Measurements from ENCODE around the gene ART3. TPM values are rescaled to one million over a fixed set of nuclear protein-coding genes. Genes with fewer than 3 reads are reported as not detected.

Gene ART3
- total and polyA plus RNA-seq, 9 of the 15 experiments (the other 6 are each of a cell fraction or from before 2014, with no cell fraction given) = 0.69 to 1.4 (median 1.1) TPM; not detected in 1

DNA sequence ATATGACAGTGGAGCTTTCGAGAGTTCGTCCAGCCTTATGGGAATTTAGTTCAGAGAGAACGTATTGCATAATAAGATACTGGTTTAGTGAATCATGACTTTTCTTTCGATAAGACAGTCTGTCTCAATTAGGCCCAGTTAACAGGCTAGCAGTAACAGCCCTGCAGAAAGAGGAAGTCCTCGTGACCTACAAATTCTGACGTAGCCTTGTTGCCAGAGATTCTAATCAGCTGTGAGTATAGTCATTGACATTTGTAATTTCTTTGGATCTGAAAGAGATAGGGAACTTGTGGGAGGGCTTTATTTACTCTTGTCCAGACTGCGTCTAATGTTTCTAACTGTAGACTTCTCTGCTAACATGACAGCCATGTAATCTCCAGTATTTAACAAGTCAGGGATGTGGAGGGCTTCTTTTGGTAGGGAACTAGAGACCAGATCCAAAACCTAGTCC lies 15.8 kb downstream of the ART3 start (continued):
- TF ChIP-seq, protein P1, sequence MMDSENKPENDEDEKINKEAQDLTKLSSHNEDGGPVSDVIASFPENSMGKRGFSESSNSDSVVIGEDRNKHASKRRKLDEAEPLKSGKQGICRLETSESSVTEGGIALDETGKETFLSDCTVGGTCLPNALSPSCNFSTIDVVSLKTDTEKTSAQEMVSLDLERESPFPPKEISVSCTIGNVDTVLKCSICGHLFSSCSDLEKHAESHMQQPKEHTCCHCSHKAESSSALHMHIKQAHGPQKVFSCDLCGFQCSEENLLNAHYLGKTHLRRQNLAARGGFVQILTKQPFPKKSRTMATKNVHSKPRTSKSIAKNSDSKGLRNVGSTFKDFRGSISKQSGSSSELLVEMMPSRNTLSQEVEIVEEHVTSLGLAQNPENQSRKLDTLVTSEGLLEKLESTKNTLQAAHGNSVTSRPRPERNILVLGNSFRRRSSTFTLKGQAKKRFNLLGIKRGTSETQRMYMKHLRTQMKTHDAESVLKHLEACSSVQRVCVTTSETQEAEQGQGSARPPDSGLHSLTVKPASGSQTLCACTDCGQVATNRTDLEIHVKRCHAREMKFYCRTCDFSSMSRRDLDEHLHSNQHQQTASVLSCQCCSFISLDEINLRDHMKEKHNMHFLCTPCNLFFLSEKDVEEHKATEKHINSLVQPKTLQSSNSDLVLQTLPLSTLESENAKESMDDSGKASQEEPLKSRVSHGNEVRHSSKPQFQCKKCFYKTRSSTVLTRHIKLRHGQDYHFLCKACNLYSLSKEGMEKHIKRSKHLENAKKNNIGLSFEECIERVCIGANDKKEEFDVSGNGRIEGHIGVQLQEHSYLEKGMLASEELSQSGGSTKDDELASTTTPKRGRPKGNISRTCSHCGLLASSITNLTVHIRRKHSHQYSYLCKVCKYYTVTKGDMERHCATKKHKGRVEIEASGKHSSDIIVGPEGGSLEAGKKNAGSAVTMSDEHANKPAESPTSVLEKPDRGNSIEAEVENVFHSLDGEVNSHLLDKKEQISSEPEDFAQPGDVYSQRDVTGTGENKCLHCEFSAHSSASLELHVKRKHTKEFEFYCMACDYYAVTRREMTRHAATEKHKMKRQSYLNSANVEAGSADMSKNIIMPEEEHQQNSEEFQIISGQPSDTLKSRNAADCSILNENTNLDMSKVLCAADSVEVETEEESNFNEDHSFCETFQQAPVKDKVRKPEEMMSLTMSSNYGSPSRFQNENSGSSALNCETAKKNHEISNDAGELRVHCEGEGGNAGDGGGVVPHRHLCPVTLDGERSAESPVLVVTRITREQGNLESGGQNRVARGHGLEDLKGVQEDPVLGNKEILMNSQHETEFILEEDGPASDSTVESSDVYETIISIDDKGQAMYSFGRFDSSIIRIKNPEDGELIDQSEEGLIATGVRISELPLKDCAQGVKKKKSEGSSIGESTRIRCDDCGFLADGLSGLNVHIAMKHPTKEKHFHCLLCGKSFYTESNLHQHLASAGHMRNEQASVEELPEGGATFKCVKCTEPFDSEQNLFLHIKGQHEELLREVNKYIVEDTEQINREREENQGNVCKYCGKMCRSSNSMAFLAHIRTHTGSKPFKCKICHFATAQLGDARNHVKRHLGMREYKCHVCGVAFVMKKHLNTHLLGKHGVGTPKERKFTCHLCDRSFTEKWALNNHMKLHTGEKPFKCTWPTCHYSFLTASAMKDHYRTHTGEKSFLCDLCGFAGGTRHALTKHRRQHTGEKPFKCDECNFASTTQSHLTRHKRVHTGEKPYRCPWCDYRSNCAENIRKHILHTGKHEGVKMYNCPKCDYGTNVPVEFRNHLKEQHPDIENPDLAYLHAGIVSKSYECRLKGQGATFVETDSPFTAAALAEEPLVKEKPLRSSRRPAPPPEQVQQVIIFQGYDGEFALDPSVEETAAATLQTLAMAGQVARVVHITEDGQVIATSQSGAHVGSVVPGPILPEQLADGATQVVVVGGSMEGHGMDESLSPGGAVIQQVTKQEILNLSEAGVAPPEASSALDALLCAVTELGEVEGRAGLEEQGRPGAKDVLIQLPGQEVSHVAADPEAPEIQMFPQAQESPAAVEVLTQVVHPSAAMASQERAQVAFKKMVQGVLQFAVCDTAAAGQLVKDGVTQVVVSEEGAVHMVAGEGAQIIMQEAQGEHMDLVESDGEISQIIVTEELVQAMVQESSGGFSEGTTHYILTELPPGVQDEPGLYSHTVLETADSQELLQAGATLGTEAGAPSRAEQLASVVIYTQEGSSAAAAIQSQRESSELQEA (IDR thresholded peaks at IDR 0.05; ENCODE audit: low read depth) = no peak
- TF ChIP-seq, protein P2, sequence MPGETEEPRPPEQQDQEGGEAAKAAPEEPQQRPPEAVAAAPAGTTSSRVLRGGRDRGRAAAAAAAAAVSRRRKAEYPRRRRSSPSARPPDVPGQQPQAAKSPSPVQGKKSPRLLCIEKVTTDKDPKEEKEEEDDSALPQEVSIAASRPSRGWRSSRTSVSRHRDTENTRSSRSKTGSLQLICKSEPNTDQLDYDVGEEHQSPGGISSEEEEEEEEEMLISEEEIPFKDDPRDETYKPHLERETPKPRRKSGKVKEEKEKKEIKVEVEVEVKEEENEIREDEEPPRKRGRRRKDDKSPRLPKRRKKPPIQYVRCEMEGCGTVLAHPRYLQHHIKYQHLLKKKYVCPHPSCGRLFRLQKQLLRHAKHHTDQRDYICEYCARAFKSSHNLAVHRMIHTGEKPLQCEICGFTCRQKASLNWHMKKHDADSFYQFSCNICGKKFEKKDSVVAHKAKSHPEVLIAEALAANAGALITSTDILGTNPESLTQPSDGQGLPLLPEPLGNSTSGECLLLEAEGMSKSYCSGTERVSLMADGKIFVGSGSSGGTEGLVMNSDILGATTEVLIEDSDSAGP (CRISPR knock-in tag; IDR thresholded peaks at IDR 0.05) = no peak
- TF ChIP-seq KAT8 (IDR thresholded peaks at IDR 0.05; ENCODE audit: low read depth) (no peak), KAT7 (CRISPR knock-in tag; IDR thresholded peaks at IDR 0.05; ENCODE audit: borderline replicate concordance) (no peak), TBP (optimal IDR thresholded peaks at IDR 0.05; ENCODE audit: low read depth, low read length) (no peak), PTBP1 (IDR thresholded peaks at IDR 0.05; ENCODE audit: low read depth, low read length) (no peak), ASH1L (IDR thresholded peaks at IDR 0.05; ENCODE audit: borderline replicate concordance, low read depth, partially characterized antibody) (no peak), EP400 (IDR thresholded peaks at IDR 0.05) (peak; percentile 64; the same call in 1 of the 2 replicates), ZNF311 (CRISPR knock-in tag; IDR thresholded peaks at IDR 0.05) (no peak)
- TF ChIP-seq, protein P3, sequence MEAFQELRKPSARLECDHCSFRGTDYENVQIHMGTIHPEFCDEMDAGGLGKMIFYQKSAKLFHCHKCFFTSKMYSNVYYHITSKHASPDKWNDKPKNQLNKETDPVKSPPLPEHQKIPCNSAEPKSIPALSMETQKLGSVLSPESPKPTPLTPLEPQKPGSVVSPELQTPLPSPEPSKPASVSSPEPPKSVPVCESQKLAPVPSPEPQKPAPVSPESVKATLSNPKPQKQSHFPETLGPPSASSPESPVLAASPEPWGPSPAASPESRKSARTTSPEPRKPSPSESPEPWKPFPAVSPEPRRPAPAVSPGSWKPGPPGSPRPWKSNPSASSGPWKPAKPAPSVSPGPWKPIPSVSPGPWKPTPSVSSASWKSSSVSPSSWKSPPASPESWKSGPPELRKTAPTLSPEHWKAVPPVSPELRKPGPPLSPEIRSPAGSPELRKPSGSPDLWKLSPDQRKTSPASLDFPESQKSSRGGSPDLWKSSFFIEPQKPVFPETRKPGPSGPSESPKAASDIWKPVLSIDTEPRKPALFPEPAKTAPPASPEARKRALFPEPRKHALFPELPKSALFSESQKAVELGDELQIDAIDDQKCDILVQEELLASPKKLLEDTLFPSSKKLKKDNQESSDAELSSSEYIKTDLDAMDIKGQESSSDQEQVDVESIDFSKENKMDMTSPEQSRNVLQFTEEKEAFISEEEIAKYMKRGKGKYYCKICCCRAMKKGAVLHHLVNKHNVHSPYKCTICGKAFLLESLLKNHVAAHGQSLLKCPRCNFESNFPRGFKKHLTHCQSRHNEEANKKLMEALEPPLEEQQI (IDR thresholded peaks at IDR 0.05) = no peak
- TF ChIP-seq, protein P4, sequence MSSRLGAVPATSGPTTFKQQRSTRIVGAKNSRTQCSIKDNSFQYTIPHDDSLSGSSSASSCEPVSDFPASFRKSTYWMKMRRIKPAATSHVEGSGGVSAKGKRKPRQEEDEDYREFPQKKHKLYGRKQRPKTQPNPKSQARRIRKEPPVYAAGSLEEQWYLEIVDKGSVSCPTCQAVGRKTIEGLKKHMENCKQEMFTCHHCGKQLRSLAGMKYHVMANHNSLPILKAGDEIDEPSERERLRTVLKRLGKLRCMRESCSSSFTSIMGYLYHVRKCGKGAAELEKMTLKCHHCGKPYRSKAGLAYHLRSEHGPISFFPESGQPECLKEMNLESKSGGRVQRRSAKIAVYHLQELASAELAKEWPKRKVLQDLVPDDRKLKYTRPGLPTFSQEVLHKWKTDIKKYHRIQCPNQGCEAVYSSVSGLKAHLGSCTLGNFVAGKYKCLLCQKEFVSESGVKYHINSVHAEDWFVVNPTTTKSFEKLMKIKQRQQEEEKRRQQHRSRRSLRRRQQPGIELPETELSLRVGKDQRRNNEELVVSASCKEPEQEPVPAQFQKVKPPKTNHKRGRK (tag; IDR thresholded peaks at IDR 0.05) = no peak
- TF ChIP-seq, protein P5, sequence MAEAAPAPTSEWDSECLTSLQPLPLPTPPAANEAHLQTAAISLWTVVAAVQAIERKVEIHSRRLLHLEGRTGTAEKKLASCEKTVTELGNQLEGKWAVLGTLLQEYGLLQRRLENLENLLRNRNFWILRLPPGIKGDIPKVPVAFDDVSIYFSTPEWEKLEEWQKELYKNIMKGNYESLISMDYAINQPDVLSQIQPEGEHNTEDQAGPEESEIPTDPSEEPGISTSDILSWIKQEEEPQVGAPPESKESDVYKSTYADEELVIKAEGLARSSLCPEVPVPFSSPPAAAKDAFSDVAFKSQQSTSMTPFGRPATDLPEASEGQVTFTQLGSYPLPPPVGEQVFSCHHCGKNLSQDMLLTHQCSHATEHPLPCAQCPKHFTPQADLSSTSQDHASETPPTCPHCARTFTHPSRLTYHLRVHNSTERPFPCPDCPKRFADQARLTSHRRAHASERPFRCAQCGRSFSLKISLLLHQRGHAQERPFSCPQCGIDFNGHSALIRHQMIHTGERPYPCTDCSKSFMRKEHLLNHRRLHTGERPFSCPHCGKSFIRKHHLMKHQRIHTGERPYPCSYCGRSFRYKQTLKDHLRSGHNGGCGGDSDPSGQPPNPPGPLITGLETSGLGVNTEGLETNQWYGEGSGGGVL (CRISPR knock-in tag; IDR thresholded peaks at IDR 0.05) = no peak
